IMR-90 (cell line): ENCODE data around the gene AJAP1.

ENCODE experiments used
- CTCF ChIP-seq: conservative IDR thresholded peaks from 2 replicates; pipeline ENCODE4 v1.5.1; 2012; ENCODE audit warnings: mild to moderate bottlenecking, low read depth, low read length, improper control_type of control experiment
- FOS ChIP-seq: fragments of 150-350 bp; IDR thresholded peaks from 2 replicates; pipeline ENCODE4 v1.6.1; 2016; ENCODE audit warnings: low read depth, low read length
- NFE2L2 ChIP-seq: fragments of 150-350 bp; IDR thresholded peaks from 2 replicates; pipeline ENCODE4 v1.6.1; 2016; ENCODE audit warnings: low read depth, mild to moderate bottlenecking, low read length
- POLR2A ChIP-seq: IDR thresholded peaks from 2 replicates; pipeline ENCODE4 v1.6.1; 2012; ENCODE audit warnings: mild to moderate bottlenecking, low read depth, low read length
- RAD21 ChIP-seq: IDR thresholded peaks from 2 replicates; pipeline ENCODE4 v1.6.1; 2012; ENCODE audit warnings: low read length, improper control_type of control experiment
- SMC3 ChIP-seq: fragments of 150-350 bp; IDR thresholded peaks from 2 replicates; pipeline ENCODE4 v1.6.1; 2016; ENCODE audit warnings: low read depth, mild to moderate bottlenecking, antibody characterized with exemption, low read length, moderate library complexity
- USF2 ChIP-seq: fragments of 150-350 bp; IDR thresholded peaks from 2 replicates; pipeline ENCODE4 v1.6.1; 2017; ENCODE audit warnings: mild to moderate bottlenecking, antibody characterized with exemption, low read length, low read depth

GRCh38 chr1:4724001-4724400 is 69.6 kb downstream of the AJAP1 start:
- TF ChIP-seq NFE2L2 (no peak), CTCF (no peak), RAD21 (no peak), SMC3 (no peak), FOS (no peak), POLR2A (no peak), USF2 (no peak)
